Measurements from ENCODE around the gene GRIK3.

Gene GRIK3

DNA sequence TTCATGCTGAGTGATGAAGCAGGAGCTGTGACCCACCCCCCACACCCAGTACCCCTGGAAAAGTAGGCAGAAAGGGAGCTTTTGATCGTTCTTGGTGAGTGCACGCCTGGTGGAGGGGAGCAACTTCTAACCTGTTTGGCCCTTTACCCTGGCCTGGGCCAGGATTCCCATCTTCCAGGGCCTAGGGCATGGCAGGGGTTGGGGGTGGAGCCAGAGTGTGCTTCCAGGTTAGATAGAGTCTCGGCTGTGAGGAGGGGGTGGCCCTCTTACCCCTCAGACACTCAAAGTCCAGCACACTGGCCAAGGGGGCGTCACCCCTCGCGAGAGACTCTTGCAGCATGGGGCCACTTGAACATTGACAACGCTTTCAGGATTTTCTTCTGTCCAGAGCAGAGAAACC is 236.6 kb downstream of the GRIK3 start:
- no CpG with 5 or more reads among the region's 7 CpGs for WGBS (ENCODE audit: insufficient coverage, insufficient read length)

DNA sequence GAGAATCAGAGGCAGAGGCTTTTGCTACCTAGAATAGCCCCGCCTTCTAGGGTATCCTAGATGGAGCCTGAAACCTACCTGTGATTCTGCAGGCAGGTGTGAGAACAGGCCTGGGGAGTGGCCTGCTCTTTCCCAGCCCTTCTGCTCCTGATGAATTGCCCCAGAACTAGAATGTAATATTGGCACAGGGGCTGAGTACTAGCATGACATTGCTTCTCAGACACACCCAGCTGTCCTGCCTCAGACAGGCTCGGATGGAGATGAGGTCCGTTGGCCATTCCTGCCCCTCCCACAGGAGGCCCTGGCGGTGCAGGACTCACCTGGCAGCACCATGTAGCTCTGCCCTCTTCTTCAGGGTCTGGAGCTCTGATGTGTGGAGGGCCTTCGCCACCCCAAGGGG is 237.6 kb downstream of the GRIK3 start:
- no peaks in the 10 kb centered on the region for H3K36me3 ChIP-seq (ENCODE audit: control insufficient read depth, insufficient read depth, low read length)
- no peak overlapping the region for H3K4me3 ChIP-seq (ENCODE audit: low read length)
- no peak for DNase-seq (ENCODE audit: low read depth, low spot score)
- no CpG with 5 or more reads among the region's 5 CpGs for WGBS (ENCODE audit: insufficient coverage, insufficient read length)
- no peaks in the 10 kb centered on the region for H3K27me3 ChIP-seq (ENCODE audit: control insufficient read depth, insufficient read depth, low read length)
- no peaks in the 10 kb centered on the region for H3K9me3 ChIP-seq (ENCODE audit: control insufficient read depth, insufficient read depth, low read length)
- no peak overlapping the region for H3K27ac ChIP-seq (ENCODE audit: low read length)
- no peaks in the 10 kb centered on the region for H3K4me1 ChIP-seq (ENCODE audit: control insufficient read depth, insufficient read depth, low read length)

More for the DNA sequence above, 236.6 kb downstream of the GRIK3 start:
- Histone ChIP-seq H3K36me3 (ENCODE audit: control insufficient read depth, insufficient read depth, low read length) (no peaks in the 10 kb centered on the region), H3K27ac (ENCODE audit: low read length) (no peak overlapping the region), H3K4me1 (ENCODE audit: control insufficient read depth, insufficient read depth, low read length) (no peaks in the 10 kb centered on the region), H3K27me3 (ENCODE audit: control insufficient read depth, insufficient read depth, low read length) (no peaks in the 10 kb centered on the region), H3K4me3 (ENCODE audit: low read length) (no peak overlapping the region), H3K9me3 (ENCODE audit: control insufficient read depth, insufficient read depth, low read length) (no peaks in the 10 kb centered on the region)
- DNase-seq (ENCODE audit: low read depth, low spot score): no peak

DNA sequence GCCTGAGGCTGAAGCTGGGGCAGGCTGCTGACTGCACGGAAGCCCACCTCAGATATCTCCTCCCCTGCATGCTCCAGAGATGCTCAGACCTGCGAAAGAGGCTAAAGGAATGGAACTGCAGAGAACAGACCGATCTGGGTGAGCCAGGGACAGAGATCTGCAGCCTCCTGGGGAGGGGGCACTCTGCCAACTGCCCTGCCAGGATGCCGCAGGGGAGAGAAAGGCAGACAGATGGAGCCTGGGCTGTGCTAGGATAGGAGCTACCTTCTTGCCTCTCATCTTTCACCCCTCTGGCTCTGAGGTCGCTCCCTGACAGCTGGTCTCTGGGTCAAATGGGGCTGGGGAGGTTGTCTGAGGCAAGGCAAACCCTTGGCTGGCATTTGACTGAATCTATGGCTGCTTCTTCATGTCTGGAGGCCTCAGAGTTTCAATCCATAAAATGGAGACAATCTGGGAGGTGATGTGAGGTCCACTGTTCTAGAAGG is 238.2 kb downstream of the GRIK3 start:
- Histone ChIP-seq H3K9me3 (ENCODE audit: control insufficient read depth, insufficient read depth, low read length) (no peaks in the 10 kb centered on the region), H3K27me3 (ENCODE audit: control insufficient read depth, insufficient read depth, low read length) (no peaks in the 10 kb centered on the region), H3K4me3 (ENCODE audit: low read length) (no peak overlapping the region), H3K36me3 (ENCODE audit: control insufficient read depth, insufficient read depth, low read length) (no peaks in the 10 kb centered on the region), H3K27ac (ENCODE audit: low read length) (no peak overlapping the region), H3K4me1 (ENCODE audit: control insufficient read depth, insufficient read depth, low read length) (no peaks in the 10 kb centered on the region)
- no peak for DNase-seq (ENCODE audit: low read depth, low spot score)
- WGBS (ENCODE audit: insufficient coverage, insufficient read length): no CpG with 5 or more reads among the region's 5 CpGs

DNA sequence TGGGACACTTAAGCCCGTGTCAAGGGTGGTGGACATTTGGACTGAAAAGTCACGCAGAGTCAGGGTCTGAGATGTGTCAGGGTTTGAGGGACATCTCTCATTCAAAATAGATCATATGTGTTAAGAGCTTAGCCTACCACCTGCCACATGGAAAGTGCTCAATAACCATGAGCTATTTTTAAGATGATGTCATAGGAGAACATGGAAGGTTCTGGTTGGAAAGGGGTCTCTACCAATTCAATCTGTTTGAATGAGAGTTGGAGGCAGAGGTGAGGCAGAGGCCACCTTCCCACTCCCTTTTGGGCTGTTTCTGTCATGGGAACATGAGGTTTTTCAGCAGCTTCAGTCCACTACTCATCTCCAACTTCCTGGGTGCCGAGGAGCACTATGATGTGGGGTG is 239.9 kb downstream of the GRIK3 start:
- no peaks in the 10 kb centered on the region for H3K9me3 ChIP-seq (ENCODE audit: control insufficient read depth, insufficient read depth, low read length)
- H3K27ac ChIP-seq (ENCODE audit: low read length): no peak overlapping the region
- no peaks in the 10 kb centered on the region for H3K27me3 ChIP-seq (ENCODE audit: control insufficient read depth, insufficient read depth, low read length)
- no CpG with 5 or more reads among the region's 3 CpGs for WGBS (ENCODE audit: insufficient coverage, insufficient read length)
- no peak for DNase-seq (ENCODE audit: low read depth, low spot score)
- no peaks in the 10 kb centered on the region for H3K36me3 ChIP-seq (ENCODE audit: control insufficient read depth, insufficient read depth, low read length)
- no peaks in the 10 kb centered on the region for H3K4me1 ChIP-seq (ENCODE audit: control insufficient read depth, insufficient read depth, low read length)
- H3K4me3 ChIP-seq (ENCODE audit: low read length): no peak overlapping the region

DNA sequence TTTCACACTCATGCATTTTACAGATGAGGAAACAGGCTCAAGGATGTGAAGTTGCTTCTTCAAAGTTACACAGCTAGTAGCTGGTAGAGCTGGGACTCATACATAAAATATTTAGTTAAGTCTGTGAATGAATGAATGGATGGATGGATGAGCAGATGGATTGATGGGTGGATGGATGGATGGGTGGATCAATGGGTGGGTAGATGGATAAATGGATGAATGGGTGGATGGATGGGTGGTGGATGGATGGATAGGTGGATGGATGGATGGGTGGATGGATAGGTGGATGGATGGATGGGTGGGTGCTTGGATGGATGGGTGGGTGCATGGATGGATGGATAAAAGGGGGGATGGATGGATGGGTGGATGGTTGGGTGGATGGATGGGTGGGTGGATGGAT is 240.9 kb downstream of the GRIK3 start:
- no peaks in the 10 kb centered on the region for H3K4me1 ChIP-seq (ENCODE audit: control insufficient read depth, insufficient read depth, low read length)
- H3K4me3 ChIP-seq (ENCODE audit: low read length): no peak overlapping the region
- H3K27me3 ChIP-seq (ENCODE audit: control insufficient read depth, insufficient read depth, low read length): no peaks in the 10 kb centered on the region
- no peak for DNase-seq (ENCODE audit: low read depth, low spot score)
- no peak overlapping the region for H3K27ac ChIP-seq (ENCODE audit: low read length)
- H3K36me3 ChIP-seq (ENCODE audit: control insufficient read depth, insufficient read depth, low read length): no peaks in the 10 kb centered on the region
- no peaks in the 10 kb centered on the region for H3K9me3 ChIP-seq (ENCODE audit: control insufficient read depth, insufficient read depth, low read length)

DNA sequence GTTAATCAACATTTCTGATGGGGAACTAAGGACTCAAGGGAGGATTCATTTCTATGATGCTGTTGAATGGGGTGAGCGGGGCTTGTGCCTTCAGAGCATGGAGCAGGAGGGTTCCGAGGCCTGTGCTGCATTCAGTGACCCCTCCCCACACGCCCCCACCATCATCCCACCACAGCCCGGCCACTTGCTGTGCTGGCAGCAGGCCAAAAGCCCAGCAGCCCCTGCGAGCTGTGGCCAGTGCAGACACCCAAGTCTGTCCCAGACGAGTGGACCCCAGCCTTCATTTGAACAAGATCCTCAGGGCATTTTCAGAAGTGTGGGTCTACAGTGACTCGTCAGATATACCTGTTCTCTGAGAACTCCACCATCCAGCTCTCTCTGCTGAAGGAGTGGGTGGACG is 242.0 kb downstream of the GRIK3 start:
- Histone ChIP-seq H3K4me1 (ENCODE audit: control insufficient read depth, insufficient read depth, low read length) (no peaks in the 10 kb centered on the region), H3K27me3 (ENCODE audit: control insufficient read depth, insufficient read depth, low read length) (no peaks in the 10 kb centered on the region), H3K36me3 (ENCODE audit: control insufficient read depth, insufficient read depth, low read length) (no peaks in the 10 kb centered on the region), H3K9me3 (ENCODE audit: control insufficient read depth, insufficient read depth, low read length) (no peaks in the 10 kb centered on the region), H3K27ac (ENCODE audit: low read length) (no peak overlapping the region), H3K4me3 (ENCODE audit: low read length) (no peak overlapping the region)
- DNase-seq (ENCODE audit: low read depth, low spot score): no peak
- no CpG with 5 or more reads among the region's 8 CpGs for WGBS (ENCODE audit: insufficient coverage, insufficient read length)

DNA sequence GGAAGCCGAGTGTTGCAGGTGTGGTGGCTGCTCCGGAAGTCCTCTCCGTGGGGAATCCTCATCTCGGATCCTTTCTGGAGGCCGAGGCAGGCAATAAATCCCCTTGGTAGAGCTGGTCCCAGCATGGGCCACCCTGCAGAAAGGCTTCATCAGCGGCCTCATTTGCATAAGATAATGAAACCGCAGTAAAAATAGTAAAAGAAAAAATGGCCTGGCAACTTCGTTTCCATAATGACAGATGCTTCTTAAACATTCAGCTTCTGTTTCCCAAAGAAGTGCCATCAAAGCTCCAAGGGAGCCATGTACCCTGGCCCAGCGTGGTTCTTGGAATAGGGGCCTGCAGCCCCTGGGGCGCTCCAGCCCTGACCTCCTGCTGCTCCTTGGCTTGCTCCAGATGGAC is 244.1 kb downstream of the GRIK3 start:
- Histone ChIP-seq H3K27me3 (ENCODE audit: control insufficient read depth, insufficient read depth, low read length) (no peaks in the 10 kb centered on the region), H3K9me3 (ENCODE audit: control insufficient read depth, insufficient read depth, low read length) (no peaks in the 10 kb centered on the region), H3K4me3 (ENCODE audit: low read length) (no peak overlapping the region), H3K36me3 (ENCODE audit: control insufficient read depth, insufficient read depth, low read length) (no peaks in the 10 kb centered on the region), H3K27ac (ENCODE audit: low read length) (no peak overlapping the region), H3K4me1 (ENCODE audit: control insufficient read depth, insufficient read depth, low read length) (no peaks in the 10 kb centered on the region)
- WGBS (ENCODE audit: insufficient coverage, insufficient read length): no CpG with 5 or more reads among the region's 10 CpGs
- no peak for DNase-seq (ENCODE audit: low read depth, low spot score)

DNA sequence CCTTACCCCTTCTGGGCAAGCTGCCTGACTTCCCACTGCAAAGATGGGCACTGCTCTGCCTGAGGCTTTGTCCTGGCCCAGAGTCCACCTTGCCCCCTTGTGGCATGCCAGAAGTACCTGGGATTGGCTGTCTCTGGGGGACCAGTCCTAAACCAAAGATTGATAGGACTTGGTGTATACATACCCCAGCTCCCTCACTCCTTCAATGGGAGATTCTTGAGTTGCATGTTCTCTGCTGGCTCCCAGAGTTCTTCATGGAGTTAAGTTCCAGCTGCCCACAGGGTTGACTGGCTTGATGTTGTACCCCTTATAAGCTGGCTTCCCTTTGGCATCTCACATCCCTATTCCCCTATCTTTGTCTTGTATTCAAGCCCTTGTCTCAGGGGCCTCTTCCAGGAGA is 244.8 kb downstream of the GRIK3 start:
- H3K36me3 ChIP-seq (ENCODE audit: control insufficient read depth, insufficient read depth, low read length): no peaks in the 10 kb centered on the region
- no peak for DNase-seq (ENCODE audit: low read depth, low spot score)
- no peak overlapping the region for H3K27ac ChIP-seq (ENCODE audit: low read length)
- H3K9me3 ChIP-seq (ENCODE audit: control insufficient read depth, insufficient read depth, low read length): no peaks in the 10 kb centered on the region
- no peak overlapping the region for H3K4me3 ChIP-seq (ENCODE audit: low read length)
- H3K27me3 ChIP-seq (ENCODE audit: control insufficient read depth, insufficient read depth, low read length): no peaks in the 10 kb centered on the region
- no peaks in the 10 kb centered on the region for H3K4me1 ChIP-seq (ENCODE audit: control insufficient read depth, insufficient read depth, low read length)

DNA sequence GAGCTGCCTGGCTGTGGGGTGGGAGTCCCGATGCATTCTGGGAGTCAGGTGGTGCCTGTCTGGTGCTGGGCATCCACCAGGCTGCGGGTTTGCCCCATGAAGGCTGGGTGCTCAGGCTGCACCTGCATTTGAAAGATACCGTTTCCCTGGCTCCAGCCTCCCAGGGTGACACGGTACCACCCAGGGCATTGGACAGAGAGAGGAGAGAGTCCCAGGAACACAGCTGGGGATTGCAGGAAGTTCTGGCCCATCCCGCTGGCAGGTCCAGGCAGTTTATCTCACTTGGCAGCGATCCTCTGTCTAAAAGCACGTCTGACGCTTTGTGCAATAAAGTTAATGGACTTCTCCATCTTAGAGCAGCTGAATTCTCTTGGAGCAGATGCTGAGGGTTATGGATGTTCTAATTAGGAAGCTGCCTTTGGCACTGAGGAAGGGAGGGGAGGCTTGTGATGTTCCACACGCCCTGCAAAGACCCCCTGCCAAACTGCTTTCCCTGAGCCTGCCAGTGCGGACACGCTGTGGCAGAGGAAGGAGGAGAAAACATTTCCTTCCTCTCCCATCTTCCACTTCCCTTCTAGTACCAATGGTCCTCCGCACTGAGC is 246.9 kb downstream of the GRIK3 start:
- H3K27me3 ChIP-seq (ENCODE audit: control insufficient read depth, insufficient read depth, low read length): no peaks in the 10 kb centered on the region
- no peaks in the 10 kb centered on the region for H3K4me1 ChIP-seq (ENCODE audit: control insufficient read depth, insufficient read depth, low read length)
- no peak overlapping the region for H3K27ac ChIP-seq (ENCODE audit: low read length)
- WGBS (ENCODE audit: insufficient coverage, insufficient read length): no CpG with 5 or more reads among the region's 12 CpGs
- H3K4me3 ChIP-seq (ENCODE audit: low read length): no peak overlapping the region
- H3K36me3 ChIP-seq (ENCODE audit: control insufficient read depth, insufficient read depth, low read length): no peaks in the 10 kb centered on the region
- H3K9me3 ChIP-seq (ENCODE audit: control insufficient read depth, insufficient read depth, low read length): no peaks in the 10 kb centered on the region
- no peak for DNase-seq (ENCODE audit: low read depth, low spot score)

DNA sequence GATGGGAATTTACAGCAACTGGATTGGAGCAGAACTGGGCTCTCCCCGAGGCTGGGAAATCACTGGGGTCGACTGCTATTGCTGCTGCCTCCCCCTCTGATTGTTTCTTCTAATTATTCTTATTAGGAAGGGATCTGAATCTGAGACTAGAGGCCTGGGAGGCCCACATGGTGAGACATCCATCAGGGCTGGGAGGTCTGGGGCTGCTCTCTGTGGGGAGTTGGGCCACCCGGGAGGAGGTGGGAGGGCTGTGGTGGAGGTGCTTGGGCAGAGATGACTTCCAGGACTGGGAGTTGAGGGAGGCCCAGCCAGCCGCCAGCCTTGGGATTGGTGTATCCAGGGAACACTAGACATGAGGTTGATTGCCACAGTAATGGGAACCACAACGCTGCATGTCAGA is 247.9 kb downstream of the GRIK3 start:
- Histone ChIP-seq H3K36me3 (ENCODE audit: control insufficient read depth, insufficient read depth, low read length) (no peaks in the 10 kb centered on the region), H3K27ac (ENCODE audit: low read length) (no peak overlapping the region), H3K4me3 (ENCODE audit: low read length) (no peak overlapping the region), H3K9me3 (ENCODE audit: control insufficient read depth, insufficient read depth, low read length) (no peaks in the 10 kb centered on the region), H3K27me3 (ENCODE audit: control insufficient read depth, insufficient read depth, low read length) (no peaks in the 10 kb centered on the region), H3K4me1 (ENCODE audit: control insufficient read depth, insufficient read depth, low read length) (no peaks in the 10 kb centered on the region)
- no CpG with 5 or more reads among the region's 5 CpGs for WGBS (ENCODE audit: insufficient coverage, insufficient read length)
- DNase-seq (ENCODE audit: low read depth, low spot score): no peak

DNA sequence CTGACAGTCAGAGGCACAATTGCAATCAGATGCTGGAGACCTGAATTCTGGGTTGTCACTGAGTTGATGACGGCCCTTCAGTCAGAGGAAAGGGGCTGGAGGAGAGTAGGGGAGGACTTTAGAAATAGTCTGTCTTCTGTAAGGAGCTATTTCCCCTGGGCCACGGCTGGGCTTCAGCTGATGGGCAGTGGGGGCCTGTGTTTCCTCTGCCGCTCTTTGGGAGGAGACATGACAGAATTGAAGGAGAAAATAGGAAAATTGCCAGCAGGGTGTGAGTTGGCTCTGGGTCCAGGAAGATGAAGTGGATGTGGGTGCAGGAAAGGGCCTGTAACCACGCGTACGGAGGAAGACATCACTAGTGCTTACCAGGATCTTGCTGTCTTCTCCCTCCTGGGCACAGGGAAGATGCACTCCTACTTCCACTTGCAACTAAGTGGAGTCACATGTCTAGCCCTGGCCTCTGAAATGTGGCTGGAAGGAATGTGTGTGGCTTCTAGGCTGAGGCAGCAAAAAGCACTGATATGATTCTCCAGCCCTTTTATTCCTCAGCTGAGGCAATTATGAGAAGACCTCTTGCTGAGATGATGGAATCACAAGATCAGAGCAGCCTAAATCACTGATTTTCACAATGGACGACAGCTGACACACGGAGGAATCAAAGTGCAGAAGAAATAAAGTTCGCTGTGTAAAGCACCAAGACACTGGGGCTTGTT is 250.0 kb downstream of the GRIK3 start:
- H3K36me3 ChIP-seq (ENCODE audit: control insufficient read depth, insufficient read depth, low read length): no peaks in the 10 kb centered on the region
- DNase-seq (ENCODE audit: low read depth, low spot score): no peak
- H3K9me3 ChIP-seq (ENCODE audit: control insufficient read depth, insufficient read depth, low read length): no peaks in the 10 kb centered on the region
- no CpG with 5 or more reads among the region's 9 CpGs for WGBS (ENCODE audit: insufficient coverage, insufficient read length)
- no peak overlapping the region for H3K27ac ChIP-seq (ENCODE audit: low read length)
- H3K4me1 ChIP-seq (ENCODE audit: control insufficient read depth, insufficient read depth, low read length): no peaks in the 10 kb centered on the region
- no peaks in the 10 kb centered on the region for H3K27me3 ChIP-seq (ENCODE audit: control insufficient read depth, insufficient read depth, low read length)
- no peak overlapping the region for H3K4me3 ChIP-seq (ENCODE audit: low read length)

Data from iPS DF 6.9 (cell line).